Stomach (tissue), 4 donors: Measurements from ENCODE around the gene TTLL3.

Source experiments
- CTCF ChIP-seq, 7 experiments: fragments of 450-650 bp in 4 of 7; fragments of 200-600 bp in 3 of 7; sonication (generic) in 3 of 7; IDR thresholded peaks; one replicate each; pipeline ENCODE4 v1.5.1; 2016 to 2019; ENCODE audit warnings: antibody characterized with exemption in 7 of 7, control low read depth in 2 of 7, mild to moderate bottlenecking in 1 of 7
- EP300 ChIP-seq: sonication (generic); formaldehyde crosslinking; IDR thresholded peaks from one replicate; pipeline ENCODE4 v1.6.1; 2017; ENCODE audit warnings: antibody characterized with exemption

GRCh38 chr3:9828801-9829755 lies 19.0 kb downstream of the TTLL3 start:
- TF ChIP-seq CTCF (IDR thresholded peaks at IDR 0.05) (no peak), EP300 (no peak)
